H9 (cell line): ENCODE results near the gene COL4A2. TPM values are rescaled to one million over a fixed set of nuclear protein-coding genes. Genes with fewer than 3 reads are reported as not detected.

ENCODE experiments used
- DNase-seq: peaks from one replicate; pipeline ENCODE4 v3.0.0-alpha.2; 2017
- H2AFZ ChIP-seq: one replicate; pipeline ENCODE4 v1.6.1; 2013; ENCODE audit warnings: mild to moderate bottlenecking, low read length, control low read depth, moderate library complexity
- H2AK5ac ChIP-seq: 2 replicates; pipeline ENCODE4 v1.6.1; 2013; ENCODE audit warnings: low read length, control low read depth, mixed read lengths; ENCODE audit not compliant: insufficient read length
- H2BK120ac ChIP-seq: one replicate; pipeline ENCODE4 v1.6.1; 2013; ENCODE audit warnings: low read depth, mild to moderate bottlenecking, low read length, control low read depth, inconsistent platforms; ENCODE audit not compliant: poor library complexity, severe bottlenecking
- H2BK12ac ChIP-seq: 2 replicates; pipeline ENCODE4 v1.6.1; 2013; ENCODE audit warnings: low read length, control low read depth, mixed read lengths, low read depth; ENCODE audit not compliant: insufficient read length
- H2BK15ac ChIP-seq: 2 replicates; pipeline ENCODE4 v1.6.1; 2013; ENCODE audit warnings: low read depth, low read length, control low read depth
- H2BK20ac ChIP-seq: one replicate; pipeline ENCODE4 v1.6.1; 2013; ENCODE audit warnings: low read depth, mild to moderate bottlenecking, low read length, control low read depth, inconsistent platforms; ENCODE audit not compliant: poor library complexity, severe bottlenecking
- H2BK5ac ChIP-seq: 2 replicates; pipeline ENCODE4 v1.6.1; 2013; ENCODE audit warnings: low read length, control low read depth, mixed read lengths; ENCODE audit not compliant: insufficient read length
- H3K14ac ChIP-seq: 2 replicates; pipeline ENCODE4 v1.6.1; 2013; ENCODE audit warnings: low read length, control low read depth; ENCODE audit not compliant: insufficient read depth
- H3K18ac ChIP-seq: 2 replicates; pipeline ENCODE4 v1.6.1; 2013; ENCODE audit warnings: low read depth, mild to moderate bottlenecking, mixed read lengths, low read length, control low read depth; ENCODE audit not compliant: insufficient read length
- H3K23ac ChIP-seq: 2 replicates; pipeline ENCODE4 v1.6.1; 2013; ENCODE audit warnings: low read length, control low read depth, mixed read lengths, low read depth; ENCODE audit not compliant: insufficient read length
- H3K23me2 ChIP-seq: 2 replicates; pipeline ENCODE4 v1.6.1; 2013; ENCODE audit warnings: low read depth, mild to moderate bottlenecking, mixed read lengths, low read length, control low read depth; ENCODE audit not compliant: insufficient read length, poor library complexity, severe bottlenecking
- H3K27ac ChIP-seq: 2 replicates; pipeline ENCODE4 v1.5.1; 2013; ENCODE audit warnings: low read length, control low read depth, mixed read lengths, low read depth; ENCODE audit not compliant: insufficient read length
- H3K27me3 ChIP-seq: 2 replicates; pipeline ENCODE4 v1.6.1; 2013; ENCODE audit warnings: low read length, control low read depth, inconsistent platforms; ENCODE audit not compliant: insufficient read depth
- H3K4ac ChIP-seq: 2 replicates; pipeline ENCODE4 v1.6.1; 2013; ENCODE audit warnings: low read depth, mild to moderate bottlenecking, control low read depth, inconsistent platforms, low read length, moderate library complexity
- H3K4me1 ChIP-seq: 2 replicates; pipeline ENCODE4 v1.6.1; 2013; ENCODE audit warnings: low read length, control low read depth, inconsistent platforms; ENCODE audit not compliant: insufficient read depth
- H3K4me2 ChIP-seq: 2 replicates; pipeline ENCODE4 v1.6.1; 2013; ENCODE audit warnings: low read length, control low read depth, mixed read lengths; ENCODE audit not compliant: insufficient read length, insufficient read depth
- H3K56ac ChIP-seq: 2 replicates; pipeline ENCODE4 v1.6.1; 2013; ENCODE audit warnings: low read depth, mild to moderate bottlenecking, mixed read lengths, low read length, control low read depth; ENCODE audit not compliant: insufficient read length
- H3K79me1 ChIP-seq: 2 replicates; pipeline ENCODE4 v1.6.1; 2013; ENCODE audit warnings: low read depth, mild to moderate bottlenecking, moderate library complexity, low read length, control low read depth, inconsistent platforms; ENCODE audit not compliant: insufficient read depth, poor library complexity, severe bottlenecking
- H3K79me2 ChIP-seq: 2 replicates; pipeline ENCODE4 v1.6.1; 2013; ENCODE audit warnings: low read length, control low read depth, inconsistent platforms; ENCODE audit not compliant: insufficient read depth
- H3K9ac ChIP-seq: 2 replicates; pipeline ENCODE4 v1.6.1; 2013; ENCODE audit warnings: low read length, control low read depth, mixed read lengths; ENCODE audit not compliant: insufficient read length; ENCODE audit errors: extremely low read depth
- H3K9me3 ChIP-seq: one replicate; pipeline ENCODE4 v1.6.1; 2013; ENCODE audit warnings: low read depth, low read length, inconsistent platforms; ENCODE audit not compliant: control insufficient read depth
- H3T11ph ChIP-seq: one replicate; pipeline ENCODE4 v1.6.1; 2013; ENCODE audit warnings: mild to moderate bottlenecking, low read length, control low read depth, inconsistent platforms
- H4K20me1 ChIP-seq: one replicate; pipeline ENCODE4 v1.6.1; 2013; ENCODE audit not compliant: control insufficient read depth, insufficient read length, insufficient read depth
- H4K5ac ChIP-seq: 2 replicates; pipeline ENCODE4 v1.6.1; 2013; ENCODE audit warnings: low read depth, mild to moderate bottlenecking, mixed read lengths, low read length, control low read depth; ENCODE audit not compliant: insufficient read length
- H4K8ac ChIP-seq: replicated peaks from 2 replicates; pipeline ENCODE4 v1.6.1; 2013; ENCODE audit warnings: low read length, control low read depth, mixed read lengths, low read depth; ENCODE audit not compliant: insufficient read length
- H4K91ac ChIP-seq: 2 replicates; pipeline ENCODE4 v1.6.1; 2013; ENCODE audit warnings: low read depth, mild to moderate bottlenecking, moderate library complexity, mixed read lengths, low read length, control low read depth; ENCODE audit not compliant: insufficient read length
- H3K27ac Mint-ChIP-seq, 3 experiments: 2 replicates in 2 of 3; 3 replicates in 1 of 3; pipeline ENCODE4 v1.8.0; 2020 to 2021; ENCODE audit warnings: mixed read lengths in 3 of 3, mild to moderate bottlenecking in 1 of 3, moderate library complexity in 1 of 3
- H3K27me3 Mint-ChIP-seq: 2 replicates; pipeline ENCODE4 v1.8.0; 2021; ENCODE audit warnings: low read depth, mild to moderate bottlenecking, moderate library complexity, mixed read lengths
- H3K36me3 Mint-ChIP-seq, 3 experiments: 2 replicates in 2 of 3; 3 replicates in 1 of 3; pipeline ENCODE4 v1.8.0; 2020 to 2021; ENCODE audit warnings: low read depth in 3 of 3, mixed read lengths in 3 of 3; ENCODE audit not compliant: insufficient read depth in 1 of 3
- H3K4me1 Mint-ChIP-seq, 2 experiments: 2 replicates each; pipeline ENCODE4 v1.8.0; 2020; ENCODE audit warnings: mixed read lengths in 2 of 2
- H3K4me3 Mint-ChIP-seq, 2 experiments: 2 replicates in 1 of 2; 3 replicates in 1 of 2; pipeline ENCODE4 v1.8.0; 2020 to 2021; ENCODE audit warnings: mild to moderate bottlenecking in 2 of 2, mixed read lengths in 2 of 2, moderate library complexity in 1 of 2
- H3K9me3 Mint-ChIP-seq, 2 experiments: 2 replicates in 1 of 2; 3 replicates in 1 of 2; pipeline ENCODE4 v1.8.0; 2020; ENCODE audit warnings: mild to moderate bottlenecking in 2 of 2, mixed read lengths in 2 of 2, moderate library complexity in 1 of 2
- WGBS: extraction: QIAGEN DNeasy Blood & Tissue Kit; methylation state at CpG from one replicate; pipeline ENCODE4 v1.1.7; 2013; ENCODE audit warnings: missing lambda C conversion rate, low lambda C conversion rate, mixed read lengths; ENCODE audit not compliant: insufficient read length; ENCODE audit errors: extremely low coverage; 5-methylcytosine and 5-hydroxymethylcytosine counted together
- total RNA-seq: library from RNA; stranded (reverse); gene quantifications from 2 replicates; pipeline ENCODE4 v1.2.1, GENCODE V29; 2021
- TF ChIP-seq, protein P1 (sequence below): fragments of 200-600 bp; sonication (generic); conservative IDR thresholded peaks from 3 replicates; pipeline ENCODE4 v1.8.0; 2021; ENCODE audit warnings: antibody characterized with exemption, mild to moderate bottlenecking

COL4A2 gene
- total RNA-seq, 1 experiment from 2014 or later = 76.5 TPM

DNA sequence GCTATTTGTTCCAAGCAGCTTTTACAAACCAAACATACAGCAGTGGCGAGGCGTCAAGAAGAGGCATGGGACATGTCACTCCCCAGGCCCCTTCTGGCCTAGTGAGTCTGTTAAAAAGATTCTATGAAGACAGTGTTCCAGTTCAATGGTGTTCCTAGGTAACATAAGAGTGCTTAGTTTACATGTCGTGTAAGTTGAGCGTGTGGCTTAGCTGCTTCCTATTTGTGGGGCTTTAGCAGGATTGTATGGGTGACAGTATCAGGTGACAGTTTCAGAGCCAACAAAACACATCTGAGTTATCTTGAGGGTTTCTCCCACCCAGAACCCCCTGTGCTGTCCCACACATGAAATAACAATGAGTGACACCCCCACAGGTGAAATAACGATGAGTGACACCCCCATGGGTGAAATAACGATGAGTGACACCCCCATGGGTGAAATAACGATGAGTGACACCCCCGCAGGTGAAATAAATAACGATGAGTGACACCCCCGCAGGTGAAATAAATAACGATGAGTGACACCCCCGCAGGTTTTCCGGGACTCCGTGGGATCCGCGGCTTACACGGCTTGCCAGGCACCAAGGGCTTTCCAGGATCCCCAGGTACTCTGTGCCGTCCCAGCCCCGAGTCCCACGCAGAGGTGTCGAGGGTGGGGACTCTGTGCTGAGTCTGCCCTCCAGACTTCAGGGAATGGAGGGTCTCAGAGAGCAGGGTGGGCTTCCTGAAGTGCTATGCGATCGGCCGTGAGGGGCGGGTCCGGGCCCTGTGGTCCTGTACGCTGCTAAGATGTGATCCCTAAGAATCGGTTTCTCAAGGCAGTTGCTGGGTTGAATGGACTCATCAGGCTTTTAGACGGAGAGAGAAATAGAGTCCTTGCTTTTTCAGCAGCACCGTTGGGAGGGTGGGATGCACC is 185.9 kb downstream of the COL4A2 start:
- no CpG with 5 or more reads among the region's 30 CpGs for WGBS
- Histone ChIP-seq H2BK120ac (no peak overlapping the region), H3K23me2 (no peaks in the 10 kb centered on the region), H3T11ph (no peak overlapping the region), H3K14ac (no peak overlapping the region), H4K8ac (no peak overlapping the region), H4K91ac (no peak overlapping the region), H2AFZ (no peak overlapping the region), H4K5ac (no peak overlapping the region), H3K27me3 (no peaks in the 10 kb centered on the region), H2BK5ac (no peak overlapping the region), H3K18ac (no peak overlapping the region), H3K9me3 (no peaks in the 10 kb centered on the region), H3K79me1 (no peaks in the 10 kb centered on the region), H3K79me2 (no peaks in the 10 kb centered on the region), H3K56ac (no peak overlapping the region), H3K4ac (no peak overlapping the region), H2AK5ac (no peak overlapping the region), H2BK12ac (no peak overlapping the region), H3K4me1 (no peaks in the 10 kb centered on the region), H4K20me1 (no peaks in the 10 kb centered on the region), H2BK20ac (no peak overlapping the region), H3K27ac (no peak overlapping the region), H3K4me2 (no peak overlapping the region), H3K9ac (no peak overlapping the region), H3K23ac (no peak overlapping the region), H2BK15ac (no peak overlapping the region)
- DNase-seq = no peak
- TF ChIP-seq, protein P1, sequence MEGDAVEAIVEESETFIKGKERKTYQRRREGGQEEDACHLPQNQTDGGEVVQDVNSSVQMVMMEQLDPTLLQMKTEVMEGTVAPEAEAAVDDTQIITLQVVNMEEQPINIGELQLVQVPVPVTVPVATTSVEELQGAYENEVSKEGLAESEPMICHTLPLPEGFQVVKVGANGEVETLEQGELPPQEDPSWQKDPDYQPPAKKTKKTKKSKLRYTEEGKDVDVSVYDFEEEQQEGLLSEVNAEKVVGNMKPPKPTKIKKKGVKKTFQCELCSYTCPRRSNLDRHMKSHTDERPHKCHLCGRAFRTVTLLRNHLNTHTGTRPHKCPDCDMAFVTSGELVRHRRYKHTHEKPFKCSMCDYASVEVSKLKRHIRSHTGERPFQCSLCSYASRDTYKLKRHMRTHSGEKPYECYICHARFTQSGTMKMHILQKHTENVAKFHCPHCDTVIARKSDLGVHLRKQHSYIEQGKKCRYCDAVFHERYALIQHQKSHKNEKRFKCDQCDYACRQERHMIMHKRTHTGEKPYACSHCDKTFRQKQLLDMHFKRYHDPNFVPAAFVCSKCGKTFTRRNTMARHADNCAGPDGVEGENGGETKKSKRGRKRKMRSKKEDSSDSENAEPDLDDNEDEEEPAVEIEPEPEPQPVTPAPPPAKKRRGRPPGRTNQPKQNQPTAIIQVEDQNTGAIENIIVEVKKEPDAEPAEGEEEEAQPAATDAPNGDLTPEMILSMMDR = no peak
- no peak overlapping the region; a peak in 1 of 7 replicates for H3K27ac Mint-ChIP-seq
- H3K36me3 Mint-ChIP-seq = peaks cover 38 to 72% (median 66%) of the 10 kb centered on the region in 3 experiments
- H3K9me3 Mint-ChIP-seq = peaks cover 0 to 9% of the 10 kb centered on the region in 2 experiments; a peak in 1 of 5 replicates
- H3K4me3 Mint-ChIP-seq = no peak overlapping the region
- H3K27me3 Mint-ChIP-seq = no peaks in the 10 kb centered on the region
- peaks cover 0 to 8% of the 10 kb centered on the region in 2 experiments; a peak in 1 of 4 replicates for H3K4me1 Mint-ChIP-seq
